PC-3 (cell line): Measurements from ENCODE around the gene LYZL2. TPM values are rescaled to one million over a fixed set of nuclear protein-coding genes. Genes with fewer than 3 reads are reported as not detected.
"Not testable (repeated sequence)": the region's sequence is repeated elsewhere in the genome, so short reads cannot be mapped to it uniquely, and the experiment has no call there.

ENCODE experiments used
- ATAC-seq: fragments of 200-7000 bp; cut with Tn5 transposase; 2 replicates; pipeline ENCODE4 v1.9.1; 2020; ENCODE audit warnings: mild to moderate bottlenecking, moderate library complexity
- BruUV-seq: library from RNA; stranded (reverse); fragments of 400-500 nt; replicated peaks from 2 replicates; lab custom pipeline; 2021; lab: Mats Ljungman, UMichigan
- CTCF ChIA-PET: fragments of 300-600 bp; sonication (Branson Sonifier 250); formaldehyde crosslinking; loops from one replicate; lab custom pipeline; 2022; ENCODE audit warnings: antibody characterized with exemption; lab: Charles Lee
- POLR2A ChIA-PET: fragments of 300-600 bp; sonication (Branson Sonifier 250); formaldehyde crosslinking; loops from one replicate; lab custom pipeline; 2022; ENCODE audit warnings: antibody characterized with exemption; ENCODE audit not compliant: unreplicated experiment; lab: Charles Lee
- DNase-seq: peaks from one replicate; pipeline ENCODE4 v3.0.0-alpha.2; 2015
- H2AFZ ChIP-seq: fragments of 300-600 bp; sonication (generic); 2 replicates; pipeline ENCODE4 v1.6.0; 2016; ENCODE audit warnings: antibody characterized with exemption, low read length
- H3F3A ChIP-seq: fragments of 300-600 bp; sonication (generic); one replicate; pipeline ENCODE4 v1.6.0; 2017; ENCODE audit warnings: antibody characterized with exemption, low read length, control low read depth, mild to moderate bottlenecking; ENCODE audit not compliant: unreplicated experiment
- H3K27ac ChIP-seq: fragments of 300-600 bp; sonication (generic); 2 replicates; pipeline ENCODE4 v1.5.1; 2016; ENCODE audit warnings: mild to moderate bottlenecking, low read length
- H3K27me3 ChIP-seq: fragments of 300-600 bp; sonication (generic); 2 replicates; pipeline ENCODE4 v1.6.1; 2016; ENCODE audit warnings: low read length, mixed read lengths
- H3K36me3 ChIP-seq: fragments of 300-600 bp; sonication (generic); 2 replicates; pipeline ENCODE4 v1.6.1; 2016; ENCODE audit warnings: low read depth, mixed run types, low read length, mixed read lengths
- H3K4me1 ChIP-seq: fragments of 300-600 bp; sonication (generic); 2 replicates; pipeline ENCODE4 v1.5.1; 2016; ENCODE audit warnings: low read length; ENCODE audit not compliant: insufficient read depth
- H3K4me2 ChIP-seq: fragments of 300-600 bp; sonication (generic); 2 replicates; pipeline ENCODE4 v1.6.0; 2016; ENCODE audit warnings: low read length
- H3K4me3 ChIP-seq: fragments of 300-600 bp; sonication (generic); 2 replicates; pipeline ENCODE4 v1.5.1; 2016; ENCODE audit warnings: mild to moderate bottlenecking, low read length, mixed read lengths
- H3K79me2 ChIP-seq: fragments of 300-600 bp; sonication (generic); 2 replicates; pipeline ENCODE4 v1.6.1; 2017; ENCODE audit warnings: low read length, mixed read lengths
- H3K9ac ChIP-seq: fragments of 300-600 bp; sonication (generic); 2 replicates; pipeline ENCODE4 v1.6.0; 2016; ENCODE audit warnings: mild to moderate bottlenecking, low read length
- H3K9me2 ChIP-seq: fragments of 300-600 bp; sonication (generic); replicated peaks from 2 replicates; pipeline ENCODE4 v1.6.1; 2016; ENCODE audit warnings: mixed run types, low read length, mixed read lengths
- H3K9me3 ChIP-seq: fragments of 300-600 bp; sonication (generic); 2 replicates; pipeline ENCODE4 v1.6.1; 2016; ENCODE audit warnings: low read length, mixed read lengths
- H4K20me1 ChIP-seq: fragments of 300-600 bp; sonication (generic); 2 replicates; pipeline ENCODE4 v1.6.1; 2016; ENCODE audit warnings: low read length, mixed read lengths
- CTCF ChIP-seq: fragments of 300-600 bp; sonication (generic); conservative IDR thresholded peaks from 2 replicates; pipeline ENCODE4 v1.5.1; 2017; ENCODE audit warnings: antibody characterized with exemption, low read depth, mild to moderate bottlenecking, low read length
- EZH2 ChIP-seq: fragments of 300-600 bp; sonication (generic); IDR thresholded peaks from one replicate; pipeline ENCODE4 v1.6.1; 2017; ENCODE audit warnings: antibody characterized with exemption, mild to moderate bottlenecking, low read length; ENCODE audit not compliant: unreplicated experiment
- EZH2phosphoT487 ChIP-seq: fragments of 300-600 bp; sonication (generic); IDR thresholded peaks from 2 replicates; pipeline ENCODE4 v1.6.1; 2018; ENCODE audit warnings: mild to moderate bottlenecking, antibody characterized with exemption, low read length, borderline replicate concordance
- intact Hi-C: fragments of 100-400 bp; cut with micrococcal nuclease; formaldehyde crosslinking; loops from 2 replicates; pipeline ENCODE4 v1.9.0; 2023
- total RNA-seq: library from RNA; depleted of rRNA; stranded (reverse); fragments of >200 nt; gene quantifications from 2 replicates; pipeline ENCODE4 v1.2.3, GENCODE V29; 2014

Gene LYZL2
- total RNA-seq, 1 experiment from 2014 or later: not detected

GRCh38 chr10:30607814-30608213 lies 21.7 kb downstream of the LYZL2 start:
- Histone ChIP-seq H3K79me2 (no peaks in the 10 kb centered on the region), H3K36me3 (no peaks in the 10 kb centered on the region), H3K9me2 (no peaks in the 10 kb centered on the region), H3K9ac (no peak overlapping the region), H3K27ac (no peak overlapping the region), H2AFZ (no peak overlapping the region), H3K4me3 (no peak overlapping the region), H3K27me3 (no peaks in the 10 kb centered on the region), H3K9me3 (no peaks in the 10 kb centered on the region), H3K4me2 (no peak overlapping the region), H3F3A (no peaks in the 10 kb centered on the region), H4K20me1 (no peaks in the 10 kb centered on the region), H3K4me1 (peaks cover 11% of the 10 kb centered on the region)
- DNase-seq (no peak), ATAC-seq (no peak)
- CTCF ChIA-PET: no interaction called here
- intact Hi-C loops: no loop called here
- TF ChIP-seq EZH2 (no peak), CTCF (no peak), EZH2phosphoT487 (no peak)
- BruUV-seq: no TSS peak
- POLR2A ChIA-PET: no interaction called here

- H3K9ac ChIP-seq: peak overlapping the region; percentile 63
- H3K4me2 ChIP-seq: peak overlapping the region; percentile 53
- peak overlapping the region; percentile 86 for H3K27ac ChIP-seq
- intact Hi-C loops: no loop called here
- no peaks in the 10 kb centered on the region for H3K9me2 ChIP-seq
- H3K36me3 ChIP-seq: no peaks in the 10 kb centered on the region
- ATAC-seq: peak; percentile 63
- no peaks in the 10 kb centered on the region for H3F3A ChIP-seq
- peaks cover 11% of the 10 kb centered on the region for H3K4me1 ChIP-seq
- H3K27me3 ChIP-seq: no peaks in the 10 kb centered on the region
- no peak for TF ChIP-seq EZH2phosphoT487
- H2AFZ ChIP-seq: peak overlapping the region; percentile 55
- H3K9me3 ChIP-seq: no peaks in the 10 kb centered on the region
- no peaks in the 10 kb centered on the region for H3K79me2 ChIP-seq
- no peak overlapping the region; the same call in 1 of the 2 replicates for H3K4me3 ChIP-seq
- peak; percentile 40 for DNase-seq
- no TSS peak for BruUV-seq
- H4K20me1 ChIP-seq: no peaks in the 10 kb centered on the region
- CTCF ChIA-PET: interaction anchor here (0.6 kb wide), 1 partner anchor 214 kb away, joined by 8 read pairs; no protein-coding TSS in a partner anchor
- POLR2A ChIA-PET: interaction anchor here (0.6 kb wide), 1 partner anchor 24 kb away, joined by 4 read pairs; no protein-coding TSS in a partner anchor
Observed at GRCh38 chr10:30606313-30606712, 23.2 kb downstream of the LYZL2 start.

- peak overlapping the region; percentile 63 for H3K9ac ChIP-seq
- H4K20me1 ChIP-seq, intact Hi-C loops, H3K79me2 ChIP-seq, H3K36me3 ChIP-seq, H3K9me3 ChIP-seq, H3K4me3 ChIP-seq, H3F3A ChIP-seq, H3K9me2 ChIP-seq, CTCF ChIA-PET, H3K27me3 ChIP-seq, BruUV-seq: not testable (repeated sequence)
- peaks cover 11% of the 10 kb centered on the region for H3K4me1 ChIP-seq
- peak overlapping the region; percentile 53 for H3K4me2 ChIP-seq
- POLR2A ChIA-PET: interaction anchor here (0.6 kb wide), 1 partner anchor 426 kb away, joined by 4 read pairs; the partner anchor contains the start of gene ZNF438
- ATAC-seq (peak; percentile 89), DNase-seq (peak; percentile 86)
- peak overlapping the region; percentile 10; the same call in 1 of the 2 replicates for H2AFZ ChIP-seq
- H3K27ac ChIP-seq: peak overlapping the region; percentile 86
Observed at GRCh38 chr10:30605341-30606121, 24.0 kb downstream of the LYZL2 start.
